H1 (cell line): Measurements from ENCODE around the gene PTBP3. TPM values are rescaled to one million over a fixed set of nuclear protein-coding genes. Genes with fewer than 3 reads are reported as not detected.

ENCODE experiments used
- CHD2 ChIP-seq: IDR thresholded peaks from 2 replicates; pipeline ENCODE4 v1.6.1; 2012; ENCODE audit warnings: low read length, improper control_type of control experiment
- SP4 ChIP-seq: IDR thresholded peaks from 2 replicates; pipeline ENCODE4 v1.6.1; 2012; ENCODE audit warnings: low read length, inconsistent platforms
- TAF1 ChIP-seq: IDR thresholded peaks from 2 replicates; pipeline ENCODE4 v1.6.1; 2011; ENCODE audit warnings: mild to moderate bottlenecking, low read depth, low read length
- TAF7 ChIP-seq: optimal IDR thresholded peaks from 2 replicates; pipeline ENCODE3; 2011; ENCODE audit warnings: low read depth, mild to moderate bottlenecking, inconsistent platforms, low read length, moderate library complexity, borderline replicate concordance
- TCF12 ChIP-seq: IDR thresholded peaks from 2 replicates; pipeline ENCODE4 v1.6.1; 2011; ENCODE audit warnings: low read depth, mild to moderate bottlenecking, low read length
- polyA plus RNA-seq, 7 experiments: library from polyadenylated mRNA; depleted of rRNA in 3 of 7; stranded (reverse) in 5 of 7; unstranded in 2 of 7; fragments of >200 nt in 5 of 7; fragments of 200-250 nt in 2 of 7; gene quantifications; 1 replicate in 5 of 7; 2 replicates in 1 of 7; 4 replicates in 1 of 7; pipeline versions ENCODE4 v1.2.1 to v1.2.3, GENCODE V29; 2011 to 2013; ENCODE audit warnings: missing spikeins in 2 of 7, mixed read lengths in 2 of 7
- total RNA-seq: library from RNA; stranded (reverse); fragmentation: NEBNext Ultra II Directional; extraction: Animal tissue kit (Norgen Biotek cat#: 25700); gene quantifications from 2 replicates; pipeline ENCODE4 v1.2.1, GENCODE V29; 2021
- TF ChIP-seq, protein P1 (sequence below): IDR thresholded peaks from 2 replicates; pipeline ENCODE4 v1.6.1; 2011; ENCODE audit warnings: low read length, improper control_type of control experiment

PTBP3 gene
- total and polyA plus RNA-seq, 2 of the 8 experiments (the other 6 are each of a cell fraction or from before 2014, with no cell fraction given): 51.0 to 124 TPM

- TF ChIP-seq CHD2 (no peak), TAF7 (no peak), TAF1 (no peak), SP4 (no peak), TCF12 (no peak)
- TF ChIP-seq, protein P1, sequence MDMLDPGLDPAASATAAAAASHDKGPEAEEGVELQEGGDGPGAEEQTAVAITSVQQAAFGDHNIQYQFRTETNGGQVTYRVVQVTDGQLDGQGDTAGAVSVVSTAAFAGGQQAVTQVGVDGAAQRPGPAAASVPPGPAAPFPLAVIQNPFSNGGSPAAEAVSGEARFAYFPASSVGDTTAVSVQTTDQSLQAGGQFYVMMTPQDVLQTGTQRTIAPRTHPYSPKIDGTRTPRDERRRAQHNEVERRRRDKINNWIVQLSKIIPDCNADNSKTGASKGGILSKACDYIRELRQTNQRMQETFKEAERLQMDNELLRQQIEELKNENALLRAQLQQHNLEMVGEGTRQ: no peak
Observed at GRCh38 chr9:112170968-112171367, 162.5 kb downstream of the PTBP3 start (continued).
